ENCODE results near the gene VAT1. TPM values are rescaled to one million over a fixed set of nuclear protein-coding genes. Genes with fewer than 3 reads are reported as not detected.

The VAT1 gene
- total and polyA plus RNA-seq, 9 of the 15 experiments (the other 6 are each of a cell fraction or from before 2014, with no cell fraction given): 29.4 to 153 (median 66.7) TPM

GRCh38 chr17:42980766-42981397 is 41.3 kb downstream of the VAT1 start (continued):
- TF ChIP-seq WHSC1 (IDR thresholded peaks at IDR 0.05; ENCODE audit: low read length) (no peak), HMGXB4 (CRISPR knock-in tag; IDR thresholded peaks at IDR 0.05) (peak; percentile 85), NFE2L1 (tag; IDR thresholded peaks at IDR 0.05; ENCODE audit: borderline replicate concordance, low read depth) (no peak), ZNF75A (CRISPR knock-in tag; IDR thresholded peaks at IDR 0.05) (no peak), ZNF212 (CRISPR knock-in tag; IDR thresholded peaks at IDR 0.05) (no peak), HSF4 (CRISPR knock-in tag; IDR thresholded peaks at IDR 0.05; ENCODE audit: borderline replicate concordance) (no peak), C11orf30 (IDR thresholded peaks at IDR 0.05; ENCODE audit: low read depth) (peak; percentile 12; the same call in 1 of the 2 replicates), E2F6 (IDR thresholded peaks at IDR 0.05; ENCODE audit: borderline replicate concordance in 1 of 2, extremely low read depth in 1 of 2, insufficient read depth in 1 of 2, insufficient read length in 1 of 2, low read depth in 1 of 2, low read length in 1 of 2, poor library complexity in 1 of 2, severe bottlenecking in 1 of 2) (peak; percentile 85 to 98), ZNF184 (CRISPR knock-in tag; IDR thresholded peaks at IDR 0.05) (no peak), NCOA1 (IDR thresholded peaks at IDR 0.05; ENCODE audit: low read depth) (no peak), ZNF551 (CRISPR knock-in tag; IDR thresholded peaks at IDR 0.05) (no peak), HDAC8 (tag; IDR thresholded peaks at IDR 0.05) (no peak), KDM1A (IDR thresholded peaks at IDR 0.05) (no peak), SRSF7 (optimal IDR thresholded peaks at IDR 0.05; ENCODE audit: low read depth, low read length) (no peak), CGGBP1 (CRISPR knock-in tag; IDR thresholded peaks at IDR 0.05) (no peak), HNRNPL (IDR thresholded peaks at IDR 0.05; ENCODE audit: low read depth, low read length) (no peak), SMC3 (conservative IDR thresholded peaks at IDR 0.05; ENCODE audit: insufficient read depth, low read depth, low read length) (no peak), MCM3 (IDR thresholded peaks at IDR 0.05) (no peak), ZC3H4 (CRISPR knock-in tag; IDR thresholded peaks at IDR 0.05; ENCODE audit: borderline replicate concordance) (no peak), ZNF398 (CRISPR knock-in tag; IDR thresholded peaks at IDR 0.05) (no peak), ZBTB8A (IDR thresholded peaks at IDR 0.05; ENCODE audit: partially characterized antibody) (no peak), FOXJ3 (CRISPR knock-in tag; IDR thresholded peaks at IDR 0.05) (no peak), ZNF780A (CRISPR knock-in tag; IDR thresholded peaks at IDR 0.05) (no peak), MTA1 (IDR thresholded peaks at IDR 0.05; ENCODE audit: borderline replicate concordance) (0 out of 2 replicates have a peak, but pooled peaks have one; percentile 61)

All from K562 (cell line).